Endodermal cell (in vitro differentiated cells): ENCODE data around the gene ST6GALNAC2. TPM values are rescaled to one million over a fixed set of nuclear protein-coding genes. Genes with fewer than 3 reads are reported as not detected.

ENCODE experiments used
- DNase-seq: peaks from one replicate; pipeline ENCODE4 v3.0.0-alpha.2; 2017
- H3K27ac ChIP-seq: 2 replicates; pipeline ENCODE4 v1.5.1; 2013; ENCODE audit warnings: mild to moderate bottlenecking, low read depth, low read length, moderate library complexity
- H3K27me3 ChIP-seq: 2 replicates; pipeline ENCODE4 v1.6.1; 2013; ENCODE audit warnings: mild to moderate bottlenecking, low read length, moderate library complexity; ENCODE audit not compliant: insufficient read depth, control insufficient read depth, poor library complexity, severe bottlenecking
- H3K36me3 ChIP-seq: 2 replicates; pipeline ENCODE4 v1.7.0; 2013; ENCODE audit warnings: mild to moderate bottlenecking, low read length, moderate library complexity; ENCODE audit not compliant: control insufficient read depth, insufficient read depth
- H3K4me1 ChIP-seq: one replicate; pipeline ENCODE4 v1.7.0; 2013; ENCODE audit warnings: low read length; ENCODE audit not compliant: control insufficient read depth, insufficient read depth
- H3K4me3 ChIP-seq: 2 replicates; pipeline ENCODE4 v1.5.1; 2013; ENCODE audit warnings: mild to moderate bottlenecking, low read length, moderate library complexity
- H3K9ac ChIP-seq: 2 replicates; pipeline ENCODE4 v1.6.1; 2013; ENCODE audit warnings: mild to moderate bottlenecking, low read length, moderate library complexity; ENCODE audit not compliant: poor library complexity, severe bottlenecking; ENCODE audit errors: extremely low read depth
- H3K9me3 ChIP-seq: 2 replicates; pipeline ENCODE4 v1.6.1; 2013; ENCODE audit warnings: mild to moderate bottlenecking, low read length, moderate library complexity; ENCODE audit not compliant: control insufficient read depth
- H3K27ac Mint-ChIP-seq: 2 replicates; pipeline ENCODE4 v1.8.0; 2020; ENCODE audit warnings: mixed read lengths
- H3K27me3 Mint-ChIP-seq: 2 replicates; pipeline ENCODE4 v1.8.0; 2021; ENCODE audit warnings: mild to moderate bottlenecking, mixed read lengths; ENCODE audit not compliant: insufficient read depth
- H3K36me3 Mint-ChIP-seq: 2 replicates; pipeline ENCODE4 v1.8.0; 2020; ENCODE audit warnings: low read depth, mixed read lengths
- H3K4me1 Mint-ChIP-seq: 2 replicates; pipeline ENCODE4 v1.8.0; 2020; ENCODE audit warnings: mixed read lengths
- H3K4me3 Mint-ChIP-seq: 2 replicates; pipeline ENCODE4 v1.8.0; 2020; ENCODE audit warnings: mild to moderate bottlenecking, moderate library complexity, mixed read lengths
- H3K9me3 Mint-ChIP-seq: 2 replicates; pipeline ENCODE4 v1.8.0; 2020; ENCODE audit warnings: mild to moderate bottlenecking, mixed read lengths
- WGBS, 2 experiments: methylation state at CpG; one replicate each; pipeline versions ENCODE4 v1.1.5 to v1.1.7; 2013; ENCODE audit warnings: missing lambda C conversion rate in 2 of 2, mixed read lengths in 1 of 2; ENCODE audit not compliant: insufficient coverage in 1 of 2, insufficient read length in 1 of 2; 5-methylcytosine and 5-hydroxymethylcytosine counted together
- total RNA-seq, 2 donors: library from RNA; stranded (reverse); fragmentation: NEBNext Ultra II Directional in 1 of 2; extraction: Animal tissue kit (Norgen Biotek cat#: 25700) in 1 of 2; gene quantifications; 2 replicates in 1 of 2; 3 replicates in 1 of 2; pipeline ENCODE4 v1.2.1, GENCODE V29; 2021
- TF ChIP-seq, protein P1 (sequence below): fragments of 200-600 bp; sonication (generic); conservative IDR thresholded peaks from 2 replicates; pipeline ENCODE4 v1.5.0; 2021; ENCODE audit warnings: antibody characterized with exemption, mild to moderate bottlenecking

ST6GALNAC2 gene
- total RNA-seq, 2 donors from 2014 or later, result 15.1 to 26.9 TPM

DNA sequence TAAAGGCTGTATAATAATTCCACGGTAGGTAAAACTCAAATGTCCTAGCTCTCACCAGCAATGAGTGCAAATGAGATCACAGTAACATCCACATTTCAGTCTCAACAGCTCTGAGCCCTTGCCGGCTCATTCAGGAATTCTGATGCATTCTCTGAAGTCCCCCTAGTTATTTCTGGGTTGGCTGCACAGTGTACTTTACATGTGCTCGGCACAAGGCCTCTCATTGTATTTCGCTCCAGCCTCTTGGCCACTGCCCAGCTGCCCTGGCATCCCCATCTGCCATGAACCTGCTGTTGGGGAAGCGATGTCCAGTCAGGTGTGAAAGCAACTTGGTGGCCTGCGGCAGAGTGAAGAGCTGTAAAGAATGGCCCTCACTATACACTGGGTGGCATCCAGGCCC lies 31.5 kb downstream of the ST6GALNAC2 start:
- DNase-seq, result no peak
- Histone ChIP-seq H3K9me3 (no peaks in the 10 kb centered on the region), H3K27ac (no peak overlapping the region), H3K36me3 (peaks cover 1% of the 10 kb centered on the region), H3K4me3 (no peak overlapping the region), H3K27me3 (no peaks in the 10 kb centered on the region), H3K9ac (no peak overlapping the region), H3K4me1 (no peaks in the 10 kb centered on the region)
- Mint-ChIP-seq H3K27me3 (no peaks in the 10 kb centered on the region), H3K27ac (no peak overlapping the region), H3K9me3 (no peaks in the 10 kb centered on the region), H3K36me3 (peaks cover 5% of the 10 kb centered on the region), H3K4me1 (peaks cover 16% of the 10 kb centered on the region), H3K4me3 (no peak overlapping the region)
- WGBS, 2 experiments, result 80 to 81% methylated on average over 6 of the region's 6 CpGs
- TF ChIP-seq, protein P1, sequence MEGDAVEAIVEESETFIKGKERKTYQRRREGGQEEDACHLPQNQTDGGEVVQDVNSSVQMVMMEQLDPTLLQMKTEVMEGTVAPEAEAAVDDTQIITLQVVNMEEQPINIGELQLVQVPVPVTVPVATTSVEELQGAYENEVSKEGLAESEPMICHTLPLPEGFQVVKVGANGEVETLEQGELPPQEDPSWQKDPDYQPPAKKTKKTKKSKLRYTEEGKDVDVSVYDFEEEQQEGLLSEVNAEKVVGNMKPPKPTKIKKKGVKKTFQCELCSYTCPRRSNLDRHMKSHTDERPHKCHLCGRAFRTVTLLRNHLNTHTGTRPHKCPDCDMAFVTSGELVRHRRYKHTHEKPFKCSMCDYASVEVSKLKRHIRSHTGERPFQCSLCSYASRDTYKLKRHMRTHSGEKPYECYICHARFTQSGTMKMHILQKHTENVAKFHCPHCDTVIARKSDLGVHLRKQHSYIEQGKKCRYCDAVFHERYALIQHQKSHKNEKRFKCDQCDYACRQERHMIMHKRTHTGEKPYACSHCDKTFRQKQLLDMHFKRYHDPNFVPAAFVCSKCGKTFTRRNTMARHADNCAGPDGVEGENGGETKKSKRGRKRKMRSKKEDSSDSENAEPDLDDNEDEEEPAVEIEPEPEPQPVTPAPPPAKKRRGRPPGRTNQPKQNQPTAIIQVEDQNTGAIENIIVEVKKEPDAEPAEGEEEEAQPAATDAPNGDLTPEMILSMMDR, result no peak

DNA sequence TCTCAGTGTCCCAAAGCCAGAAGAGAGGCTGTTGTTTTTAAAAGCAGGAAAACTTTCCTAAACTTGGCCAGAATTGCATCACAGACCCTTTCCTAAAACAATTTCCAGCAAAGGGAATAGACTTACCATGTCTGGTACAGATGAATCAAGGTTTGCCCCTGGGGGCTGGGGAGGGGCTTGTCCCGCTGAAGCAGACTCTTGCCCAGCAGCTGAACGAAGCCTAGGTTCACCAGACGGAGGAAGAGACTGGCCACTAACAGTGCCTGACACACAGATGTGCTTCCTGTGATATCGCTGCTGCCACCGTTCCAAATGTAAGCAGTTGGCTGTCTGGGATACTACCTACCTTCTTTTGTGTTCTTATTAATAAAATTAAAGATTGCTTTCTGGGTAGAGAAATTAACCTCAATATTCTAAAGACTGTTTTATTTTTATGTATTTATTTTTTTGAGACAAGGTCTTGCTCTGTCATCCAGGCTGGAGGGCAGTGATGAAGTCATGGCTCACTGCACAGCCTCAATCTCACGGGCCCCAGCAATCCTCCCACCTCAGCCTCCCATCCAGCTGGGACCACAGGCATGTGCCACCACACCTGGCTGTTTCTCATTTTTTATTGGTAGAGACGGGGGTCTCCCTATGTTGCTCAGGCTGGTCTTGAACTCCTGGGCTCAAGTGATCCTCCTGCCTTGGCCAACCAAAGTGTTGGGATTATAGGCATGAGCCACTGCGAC lies 32.3 kb downstream of the ST6GALNAC2 start:
- Histone ChIP-seq H3K36me3 (no peaks in the 10 kb centered on the region), H3K4me1 (no peaks in the 10 kb centered on the region), H3K4me3 (no peak overlapping the region), H3K27ac (no peak overlapping the region), H3K9ac (no peak overlapping the region), H3K9me3 (no peaks in the 10 kb centered on the region), H3K27me3 (no peaks in the 10 kb centered on the region)
- Mint-ChIP-seq H3K9me3 (no peaks in the 10 kb centered on the region), H3K36me3 (no peaks in the 10 kb centered on the region), H3K27ac (no peak overlapping the region), H3K4me3 (no peak overlapping the region), H3K27me3 (no peaks in the 10 kb centered on the region), H3K4me1 (peaks cover 8% of the 10 kb centered on the region)
- DNase-seq, result no peak
- 90 to 91% methylated on average over 4 to 7 of the region's 8 CpGs for WGBS, 2 experiments
- TF ChIP-seq, protein P1, result no peak

DNA sequence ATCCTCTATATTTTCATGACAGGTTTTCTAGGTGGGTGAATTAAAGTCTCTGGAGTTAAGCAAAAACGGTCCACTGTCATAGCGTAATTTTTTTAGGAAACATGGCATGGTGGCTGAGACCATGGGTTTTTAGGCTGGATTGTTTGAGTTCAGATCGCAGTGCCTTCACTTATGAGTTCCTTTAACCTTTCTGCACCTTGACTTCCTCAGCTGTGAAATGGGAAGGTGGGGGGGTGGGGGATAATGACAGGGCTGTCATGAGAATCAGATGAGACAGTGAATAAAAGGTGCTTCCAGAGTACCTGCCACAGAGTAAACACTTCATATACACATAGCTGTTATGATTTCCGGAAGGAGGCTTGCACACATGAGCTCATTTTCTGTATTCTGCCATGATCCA lies 34.0 kb downstream of the ST6GALNAC2 start:
- Mint-ChIP-seq H3K4me1 (peaks cover 7% of the 10 kb centered on the region), H3K27me3 (no peaks in the 10 kb centered on the region), H3K9me3 (no peaks in the 10 kb centered on the region), H3K4me3 (no peak overlapping the region), H3K36me3 (no peaks in the 10 kb centered on the region), H3K27ac (no peak overlapping the region)
- WGBS, 2 experiments, result 90 to 100% methylated on average over 3 to 4 of the region's 4 CpGs
- DNase-seq, result no peak
- no peak overlapping the region for H3K9ac ChIP-seq
- no peak overlapping the region for H3K4me3 ChIP-seq
- H3K36me3 ChIP-seq, result no peaks in the 10 kb centered on the region
- no peaks in the 10 kb centered on the region for H3K9me3 ChIP-seq
- H3K27ac ChIP-seq, result no peak overlapping the region
- TF ChIP-seq, protein P1, result no peak
- no peaks in the 10 kb centered on the region for H3K4me1 ChIP-seq
- H3K27me3 ChIP-seq, result no peaks in the 10 kb centered on the region
